HL-60 (cell line): ENCODE data around the gene PLXNB2.

ENCODE experiments used
- POLR2AphosphoS5 ChIP-seq: IDR thresholded peaks from 2 replicates; pipeline ENCODE4 v1.6.1; 2012; ENCODE audit warnings: low read depth
- SPI1 ChIP-seq: IDR thresholded peaks from 2 replicates; pipeline ENCODE4 v1.6.1; 2012; ENCODE audit warnings: low read depth, mild to moderate bottlenecking, borderline replicate concordance
- TF ChIP-seq, protein P1 (sequence below): IDR thresholded peaks from 2 replicates; pipeline ENCODE4 v1.6.1; 2012; ENCODE audit warnings: low read depth; ENCODE audit not compliant: insufficient replicate concordance
- TF ChIP-seq, protein P2 (sequence below): IDR thresholded peaks from one replicate; pipeline ENCODE4 v1.5.1; 2011; ENCODE audit warnings: low read length, control low read depth, inconsistent platforms; ENCODE audit not compliant: insufficient read depth

DNA sequence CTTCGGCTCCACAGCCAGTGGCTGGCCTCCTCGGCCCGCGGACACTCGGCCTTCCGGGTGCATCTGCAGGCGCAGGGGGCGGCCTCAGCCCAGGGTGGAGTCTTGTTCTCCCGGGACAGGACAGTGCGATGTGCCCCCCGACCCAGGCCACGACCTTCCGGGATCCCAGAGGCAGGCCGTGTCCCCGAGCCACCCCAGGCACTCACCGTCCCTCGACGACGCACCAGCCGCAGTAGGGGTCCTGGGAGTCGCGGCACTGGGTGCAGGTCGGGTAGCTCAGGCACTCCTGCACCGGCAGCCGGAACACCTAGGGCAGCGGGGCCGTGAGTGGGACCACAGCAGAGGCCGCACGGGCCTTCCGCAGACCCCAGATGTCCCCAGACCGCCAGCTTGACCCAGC is 19.7 kb downstream of the PLXNB2 start:
- TF ChIP-seq, protein P1, sequence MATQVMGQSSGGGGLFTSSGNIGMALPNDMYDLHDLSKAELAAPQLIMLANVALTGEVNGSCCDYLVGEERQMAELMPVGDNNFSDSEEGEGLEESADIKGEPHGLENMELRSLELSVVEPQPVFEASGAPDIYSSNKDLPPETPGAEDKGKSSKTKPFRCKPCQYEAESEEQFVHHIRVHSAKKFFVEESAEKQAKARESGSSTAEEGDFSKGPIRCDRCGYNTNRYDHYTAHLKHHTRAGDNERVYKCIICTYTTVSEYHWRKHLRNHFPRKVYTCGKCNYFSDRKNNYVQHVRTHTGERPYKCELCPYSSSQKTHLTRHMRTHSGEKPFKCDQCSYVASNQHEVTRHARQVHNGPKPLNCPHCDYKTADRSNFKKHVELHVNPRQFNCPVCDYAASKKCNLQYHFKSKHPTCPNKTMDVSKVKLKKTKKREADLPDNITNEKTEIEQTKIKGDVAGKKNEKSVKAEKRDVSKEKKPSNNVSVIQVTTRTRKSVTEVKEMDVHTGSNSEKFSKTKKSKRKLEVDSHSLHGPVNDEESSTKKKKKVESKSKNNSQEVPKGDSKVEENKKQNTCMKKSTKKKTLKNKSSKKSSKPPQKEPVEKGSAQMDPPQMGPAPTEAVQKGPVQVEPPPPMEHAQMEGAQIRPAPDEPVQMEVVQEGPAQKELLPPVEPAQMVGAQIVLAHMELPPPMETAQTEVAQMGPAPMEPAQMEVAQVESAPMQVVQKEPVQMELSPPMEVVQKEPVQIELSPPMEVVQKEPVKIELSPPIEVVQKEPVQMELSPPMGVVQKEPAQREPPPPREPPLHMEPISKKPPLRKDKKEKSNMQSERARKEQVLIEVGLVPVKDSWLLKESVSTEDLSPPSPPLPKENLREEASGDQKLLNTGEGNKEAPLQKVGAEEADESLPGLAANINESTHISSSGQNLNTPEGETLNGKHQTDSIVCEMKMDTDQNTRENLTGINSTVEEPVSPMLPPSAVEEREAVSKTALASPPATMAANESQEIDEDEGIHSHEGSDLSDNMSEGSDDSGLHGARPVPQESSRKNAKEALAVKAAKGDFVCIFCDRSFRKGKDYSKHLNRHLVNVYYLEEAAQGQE, result no peak
- TF ChIP-seq, protein P2, sequence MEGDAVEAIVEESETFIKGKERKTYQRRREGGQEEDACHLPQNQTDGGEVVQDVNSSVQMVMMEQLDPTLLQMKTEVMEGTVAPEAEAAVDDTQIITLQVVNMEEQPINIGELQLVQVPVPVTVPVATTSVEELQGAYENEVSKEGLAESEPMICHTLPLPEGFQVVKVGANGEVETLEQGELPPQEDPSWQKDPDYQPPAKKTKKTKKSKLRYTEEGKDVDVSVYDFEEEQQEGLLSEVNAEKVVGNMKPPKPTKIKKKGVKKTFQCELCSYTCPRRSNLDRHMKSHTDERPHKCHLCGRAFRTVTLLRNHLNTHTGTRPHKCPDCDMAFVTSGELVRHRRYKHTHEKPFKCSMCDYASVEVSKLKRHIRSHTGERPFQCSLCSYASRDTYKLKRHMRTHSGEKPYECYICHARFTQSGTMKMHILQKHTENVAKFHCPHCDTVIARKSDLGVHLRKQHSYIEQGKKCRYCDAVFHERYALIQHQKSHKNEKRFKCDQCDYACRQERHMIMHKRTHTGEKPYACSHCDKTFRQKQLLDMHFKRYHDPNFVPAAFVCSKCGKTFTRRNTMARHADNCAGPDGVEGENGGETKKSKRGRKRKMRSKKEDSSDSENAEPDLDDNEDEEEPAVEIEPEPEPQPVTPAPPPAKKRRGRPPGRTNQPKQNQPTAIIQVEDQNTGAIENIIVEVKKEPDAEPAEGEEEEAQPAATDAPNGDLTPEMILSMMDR, result no peak
- TF ChIP-seq POLR2AphosphoS5 (no peak), SPI1 (no peak)
